ENCODE results near the gene DDX10. TPM values are rescaled to one million over a fixed set of nuclear protein-coding genes. Genes with fewer than 3 reads are reported as not detected.

DDX10 gene
- total RNA-seq, 1 experiment from 2014 or later, result 78.3 TPM

DNA sequence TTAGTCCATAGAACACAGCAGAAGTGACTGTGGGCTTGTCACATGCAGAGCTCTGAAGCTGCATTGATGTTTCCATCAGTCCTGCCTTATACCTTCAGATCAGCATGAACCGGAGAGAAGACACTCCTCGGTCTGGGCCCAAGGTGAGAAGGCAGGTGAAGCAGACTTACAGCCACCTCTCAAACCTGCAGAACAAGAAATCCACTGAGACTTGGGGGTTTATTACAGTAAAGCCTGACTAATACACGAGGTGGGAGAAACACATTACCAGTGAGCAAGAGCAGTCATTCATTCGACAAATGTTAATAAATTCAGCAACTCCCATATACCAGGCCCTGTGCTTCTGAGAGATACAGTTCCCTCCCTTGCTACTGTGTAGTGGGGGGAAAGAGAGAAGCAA lies 279.0 kb downstream of the DDX10 start:
- Histone ChIP-seq H3K27me3 (replicated peaks; ENCODE audit: control insufficient read depth, insufficient read depth, low read length) (no peaks in the 10 kb centered on the region), H3K9me3 (no peaks in the 10 kb centered on the region), H3K4me1 (0 out of 2 replicates have a peak, but pooled peaks cover 6% of the 10 kb centered on the region), H3K36me3 (ENCODE audit: control insufficient read depth, insufficient read depth, low read length) (no peaks in the 10 kb centered on the region), H3K4me3 (ENCODE audit: low read depth, low read length) (no peak overlapping the region)
- TF ChIP-seq, protein P1, sequence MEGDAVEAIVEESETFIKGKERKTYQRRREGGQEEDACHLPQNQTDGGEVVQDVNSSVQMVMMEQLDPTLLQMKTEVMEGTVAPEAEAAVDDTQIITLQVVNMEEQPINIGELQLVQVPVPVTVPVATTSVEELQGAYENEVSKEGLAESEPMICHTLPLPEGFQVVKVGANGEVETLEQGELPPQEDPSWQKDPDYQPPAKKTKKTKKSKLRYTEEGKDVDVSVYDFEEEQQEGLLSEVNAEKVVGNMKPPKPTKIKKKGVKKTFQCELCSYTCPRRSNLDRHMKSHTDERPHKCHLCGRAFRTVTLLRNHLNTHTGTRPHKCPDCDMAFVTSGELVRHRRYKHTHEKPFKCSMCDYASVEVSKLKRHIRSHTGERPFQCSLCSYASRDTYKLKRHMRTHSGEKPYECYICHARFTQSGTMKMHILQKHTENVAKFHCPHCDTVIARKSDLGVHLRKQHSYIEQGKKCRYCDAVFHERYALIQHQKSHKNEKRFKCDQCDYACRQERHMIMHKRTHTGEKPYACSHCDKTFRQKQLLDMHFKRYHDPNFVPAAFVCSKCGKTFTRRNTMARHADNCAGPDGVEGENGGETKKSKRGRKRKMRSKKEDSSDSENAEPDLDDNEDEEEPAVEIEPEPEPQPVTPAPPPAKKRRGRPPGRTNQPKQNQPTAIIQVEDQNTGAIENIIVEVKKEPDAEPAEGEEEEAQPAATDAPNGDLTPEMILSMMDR (IDR thresholded peaks at IDR 0.05; ENCODE audit: insufficient read depth in 1 of 2, low read depth in 1 of 2, low read length in 1 of 2, severe bottlenecking in 1 of 2, unreplicated experiment in 1 of 2), result no peak
- H3K9me3 Mint-ChIP-seq (ENCODE audit: unreplicated experiment), result peaks cover 15% of the 10 kb centered on the region
- POLR2A ChIA-PET, result no interaction called here
- BruUV-seq (replicated peaks), result no TSS peak
- no peaks in the 10 kb centered on the region for H3K4me1 Mint-ChIP-seq (ENCODE audit: low read depth, unreplicated experiment)
- CTCF ChIA-PET, result no interaction called here
- no peak overlapping the region for H3K4me3 Mint-ChIP-seq (ENCODE audit: unreplicated experiment)
- H3K36me3 Mint-ChIP-seq (ENCODE audit: insufficient read depth, unreplicated experiment), result peaks cover 42% of the 10 kb centered on the region
- intact Hi-C loops (cut with micrococcal nuclease; ENCODE audit: unreplicated experiment), result no loop called here
- no peak for DNase-seq
- no peaks in the 10 kb centered on the region for H3K27me3 Mint-ChIP-seq (ENCODE audit: insufficient read depth, unreplicated experiment)
- H3K27ac Mint-ChIP-seq (ENCODE audit: unreplicated experiment), result no peak overlapping the region

DNA sequence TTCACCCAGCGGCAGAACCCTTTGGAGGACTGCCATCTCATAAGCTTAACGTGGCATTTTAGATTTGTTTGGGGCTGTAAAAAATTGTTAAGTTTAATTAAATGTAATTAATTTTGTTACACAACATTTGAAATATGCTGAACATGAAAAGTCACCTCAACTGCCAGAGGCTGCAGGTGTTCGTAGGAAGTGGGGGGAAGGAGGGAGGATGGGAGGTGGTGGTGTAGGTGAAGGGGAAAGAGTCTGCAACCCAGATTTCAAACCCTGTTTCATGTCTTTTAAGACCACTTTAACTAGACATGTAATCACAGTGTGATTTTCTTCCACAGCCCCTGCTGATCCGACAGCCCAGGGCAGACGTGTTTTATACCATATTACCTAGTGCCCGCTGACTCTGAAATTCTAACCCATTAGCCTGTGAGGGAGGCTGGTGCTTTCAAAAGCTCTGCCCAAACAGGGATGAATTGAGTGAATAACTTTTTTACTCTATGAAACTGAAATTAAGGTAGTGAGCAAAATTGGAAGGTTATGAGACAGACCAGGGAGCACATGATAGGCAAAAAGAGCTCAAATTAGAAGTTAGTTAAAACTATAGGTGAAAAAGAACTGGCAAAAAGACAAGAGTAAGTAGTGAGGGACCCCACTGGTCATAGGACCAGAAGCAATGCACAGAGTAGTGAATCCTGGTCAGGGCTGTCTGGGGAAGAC lies 279.8 kb downstream of the DDX10 start:
- peaks cover 15% of the 10 kb centered on the region for H3K9me3 Mint-ChIP-seq (ENCODE audit: unreplicated experiment)
- Histone ChIP-seq H3K9me3 (no peaks in the 10 kb centered on the region), H3K4me1 (0 out of 2 replicates have a peak, but pooled peaks cover 6% of the 10 kb centered on the region), H3K4me3 (ENCODE audit: low read depth, low read length) (no peak overlapping the region), H3K27me3 (replicated peaks; ENCODE audit: control insufficient read depth, insufficient read depth, low read length) (no peaks in the 10 kb centered on the region), H3K36me3 (ENCODE audit: control insufficient read depth, insufficient read depth, low read length) (no peaks in the 10 kb centered on the region)
- intact Hi-C loops (cut with micrococcal nuclease; ENCODE audit: unreplicated experiment), result no loop called here
- H3K27ac Mint-ChIP-seq (ENCODE audit: unreplicated experiment), result no peak overlapping the region
- no peaks in the 10 kb centered on the region for H3K4me1 Mint-ChIP-seq (ENCODE audit: low read depth, unreplicated experiment)
- TF ChIP-seq, protein P1 (IDR thresholded peaks at IDR 0.05; ENCODE audit: insufficient read depth in 1 of 2, low read depth in 1 of 2, low read length in 1 of 2, severe bottlenecking in 1 of 2, unreplicated experiment in 1 of 2), result no peak
- no peak for DNase-seq
- POLR2A ChIA-PET, result no interaction called here
- H3K4me3 Mint-ChIP-seq (ENCODE audit: unreplicated experiment), result no peak overlapping the region
- no peaks in the 10 kb centered on the region for H3K27me3 Mint-ChIP-seq (ENCODE audit: insufficient read depth, unreplicated experiment)
- CTCF ChIA-PET, result no interaction called here
- H3K36me3 Mint-ChIP-seq (ENCODE audit: insufficient read depth, unreplicated experiment), result peaks cover 42% of the 10 kb centered on the region
- no TSS peak for BruUV-seq (replicated peaks)

DNA sequence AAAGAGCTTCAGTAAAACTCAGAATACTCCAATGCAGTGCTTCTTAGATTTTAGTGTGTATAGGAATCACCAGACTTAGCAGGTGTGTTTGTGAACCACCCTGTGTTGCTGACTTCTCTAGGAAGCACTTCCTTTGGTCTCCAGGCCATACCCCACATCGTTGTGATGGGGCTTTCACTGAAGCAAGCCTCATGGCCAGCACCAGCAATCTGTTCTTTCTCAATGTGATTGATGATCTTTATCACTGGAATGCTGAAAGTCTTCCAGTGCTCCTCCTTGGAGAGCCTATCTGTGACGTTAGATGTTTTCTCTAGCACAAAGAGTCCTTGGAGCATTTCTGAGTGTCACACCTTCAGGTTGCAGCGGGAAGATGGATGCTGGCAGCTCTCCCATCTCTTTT lies 280.5 kb downstream of the DDX10 start:
- Mint-ChIP-seq H3K27me3 (ENCODE audit: insufficient read depth, unreplicated experiment) (no peaks in the 10 kb centered on the region), H3K4me3 (ENCODE audit: unreplicated experiment) (no peak overlapping the region), H3K36me3 (ENCODE audit: insufficient read depth, unreplicated experiment) (peaks cover 40% of the 10 kb centered on the region), H3K9me3 (ENCODE audit: unreplicated experiment) (peaks cover 15% of the 10 kb centered on the region), H3K4me1 (ENCODE audit: low read depth, unreplicated experiment) (no peaks in the 10 kb centered on the region), H3K27ac (ENCODE audit: unreplicated experiment) (no peak overlapping the region)
- Histone ChIP-seq H3K36me3 (ENCODE audit: control insufficient read depth, insufficient read depth, low read length) (no peaks in the 10 kb centered on the region), H3K4me3 (ENCODE audit: low read depth, low read length) (no peak overlapping the region), H3K9me3 (no peaks in the 10 kb centered on the region), H3K27me3 (replicated peaks; ENCODE audit: control insufficient read depth, insufficient read depth, low read length) (no peaks in the 10 kb centered on the region), H3K4me1 (0 out of 2 replicates have a peak, but pooled peaks cover 6% of the 10 kb centered on the region)
- ChIA-PET POLR2A (no interaction called here), CTCF (no interaction called here)
- BruUV-seq (replicated peaks), result no TSS peak
- DNase-seq, result no peak
- intact Hi-C loops (cut with micrococcal nuclease; ENCODE audit: unreplicated experiment), result no loop called here
- TF ChIP-seq, protein P1 (IDR thresholded peaks at IDR 0.05; ENCODE audit: insufficient read depth in 1 of 2, low read depth in 1 of 2, low read length in 1 of 2, severe bottlenecking in 1 of 2, unreplicated experiment in 1 of 2), result no peak

Data from Caco-2 (cell line).